Right lobe of liver (tissue), 6 donors: ENCODE results near the gene CHD9NB. TPM values are rescaled to one million over a fixed set of nuclear protein-coding genes. Genes with fewer than 3 reads are reported as not detected.
A peak's percentile ranks its signal among the peaks of the same experiment; 100 is the strongest.

Experiments used
- ATAC-seq, 4 donors: fragments of 200-7000 bp; cut with Tn5 transposase; one replicate each; pipeline ENCODE4 v1.9.1; 2020; ENCODE audit warnings: mild to moderate bottlenecking in 4 of 4, moderate library complexity in 4 of 4
- DNase-seq, 3 donors: peaks; one replicate each; pipeline ENCODE4 v3.0.0-alpha.2; 2020
- H3K27ac ChIP-seq, 3 donors: fragments of 200-600 bp; one replicate each; pipeline ENCODE4 v1.8.0; 2022
- H3K27me3 ChIP-seq, 2 donors: fragments of 200-600 bp; one replicate each; pipeline ENCODE4 v1.8.0; 2022
- H3K36me3 ChIP-seq, 4 donors: fragments of 200-600 bp; sonication (generic) in 1 of 4; one replicate each; pipeline versions ENCODE4 v1.5.1 to v1.8.0; 2017 to 2022; ENCODE audit warnings: control low read depth in 1 of 4
- H3K4me1 ChIP-seq, 4 donors: fragments of 200-600 bp; sonication (generic) in 1 of 4; one replicate each; pipeline versions ENCODE4 v1.5.1 to v1.8.0; 2017 to 2022; ENCODE audit warnings: control low read depth in 1 of 4
- H3K4me3 ChIP-seq, 3 donors: fragments of 200-600 bp; one replicate each; pipeline ENCODE4 v1.8.0; 2022
- H3K9me3 ChIP-seq, 4 donors: fragments of 200-600 bp; sonication (generic) in 1 of 4; one replicate each; pipeline versions ENCODE4 v1.5.1 to v1.8.0; 2017 to 2022; ENCODE audit warnings: control low read depth in 1 of 4
- POLR2A ChIP-seq: fragments of 450-650 bp; IDR thresholded peaks from one replicate; pipeline ENCODE4 v1.6.1; 2017; ENCODE audit warnings: antibody characterized with exemption, mild to moderate bottlenecking
- WGBS: methylation state at CpG from one replicate; pipeline ENCODE4 v1.1.6; 2018; ENCODE audit warnings: low coverage, low lambda C conversion rate; ENCODE audit not compliant: insufficient coverage; ENCODE audit errors: missing lambda C conversion rate; 5-methylcytosine and 5-hydroxymethylcytosine counted together
- intact Hi-C, 2 donors: fragments of 100-400 bp; cut with DNase I; formaldehyde crosslinking; loops; one replicate each; pipeline versions ENCODE4 v1.11.2 to v1.14.1; 2022
- total RNA-seq, 6 experiments: library from RNA; depleted of rRNA in 2 of 6; stranded (reverse); fragments of >200 nt in 2 of 6; fragmentation: NEBNext Ultra II Directional in 3 of 6; extraction: Animal tissue kit (Norgen Biotek cat#: 25700) in 3 of 6; gene quantifications; one replicate each; pipeline versions ENCODE4 v1.1.0 to v1.2.4, GENCODE V29; 2016 to 2023
- TF ChIP-seq, protein P1 (sequence below), 4 donors: fragments of 200-600 bp in 3 of 4; fragments of 450-650 bp in 1 of 4; IDR thresholded peaks; one replicate each; pipeline versions ENCODE4 v1.5.1 to v1.8.0; 2016 to 2022; ENCODE audit warnings: antibody characterized with exemption in 4 of 4, mild to moderate bottlenecking in 2 of 4
- donor health status: DM: no; HTN: yes; CAD: no.
- donor health status: DM: no; HTN: no; CAD: no.
- donor health status: DM: no; HTN: no; CAD: no.
- donor health status: DM: no; HTN: yes; CAD: no.
- donor health status: DM: no; HTN: yes; CAD: no.

The CHD9NB gene
- total RNA-seq, 6 experiments from 2014 or later: 0.25 to 0.59 (median 0.39) TPM; not detected in 2

GRCh38 chr16:53098526-53099317 lies 46.0 kb upstream of the CHD9NB start:
- no peak for TF ChIP-seq POLR2A
- TF ChIP-seq, protein P1, sequence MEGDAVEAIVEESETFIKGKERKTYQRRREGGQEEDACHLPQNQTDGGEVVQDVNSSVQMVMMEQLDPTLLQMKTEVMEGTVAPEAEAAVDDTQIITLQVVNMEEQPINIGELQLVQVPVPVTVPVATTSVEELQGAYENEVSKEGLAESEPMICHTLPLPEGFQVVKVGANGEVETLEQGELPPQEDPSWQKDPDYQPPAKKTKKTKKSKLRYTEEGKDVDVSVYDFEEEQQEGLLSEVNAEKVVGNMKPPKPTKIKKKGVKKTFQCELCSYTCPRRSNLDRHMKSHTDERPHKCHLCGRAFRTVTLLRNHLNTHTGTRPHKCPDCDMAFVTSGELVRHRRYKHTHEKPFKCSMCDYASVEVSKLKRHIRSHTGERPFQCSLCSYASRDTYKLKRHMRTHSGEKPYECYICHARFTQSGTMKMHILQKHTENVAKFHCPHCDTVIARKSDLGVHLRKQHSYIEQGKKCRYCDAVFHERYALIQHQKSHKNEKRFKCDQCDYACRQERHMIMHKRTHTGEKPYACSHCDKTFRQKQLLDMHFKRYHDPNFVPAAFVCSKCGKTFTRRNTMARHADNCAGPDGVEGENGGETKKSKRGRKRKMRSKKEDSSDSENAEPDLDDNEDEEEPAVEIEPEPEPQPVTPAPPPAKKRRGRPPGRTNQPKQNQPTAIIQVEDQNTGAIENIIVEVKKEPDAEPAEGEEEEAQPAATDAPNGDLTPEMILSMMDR (IDR thresholded peaks at IDR 0.05): no peak
- Histone ChIP-seq H3K4me1 (peaks cover 0 to 35% (median 17%) of the 10 kb centered on the region in 4 donors), H3K27me3 (no peaks in the 10 kb centered on the region), H3K27ac (peak overlapping the region; percentile 77 to 93 (median 83)), H3K4me3 (peak overlapping the region in 1 of 3 donors; percentile 51), H3K9me3 (no peaks in the 10 kb centered on the region), H3K36me3 (no peaks in the 10 kb centered on the region)
- WGBS: 39% methylated on average over 15 of the region's 16 CpGs
- ATAC-seq (peak; percentile 45 to 62 (median 54)), DNase-seq (peak; percentile 65 to 78 (median 72))
- intact Hi-C loops: no loop called here

DNA sequence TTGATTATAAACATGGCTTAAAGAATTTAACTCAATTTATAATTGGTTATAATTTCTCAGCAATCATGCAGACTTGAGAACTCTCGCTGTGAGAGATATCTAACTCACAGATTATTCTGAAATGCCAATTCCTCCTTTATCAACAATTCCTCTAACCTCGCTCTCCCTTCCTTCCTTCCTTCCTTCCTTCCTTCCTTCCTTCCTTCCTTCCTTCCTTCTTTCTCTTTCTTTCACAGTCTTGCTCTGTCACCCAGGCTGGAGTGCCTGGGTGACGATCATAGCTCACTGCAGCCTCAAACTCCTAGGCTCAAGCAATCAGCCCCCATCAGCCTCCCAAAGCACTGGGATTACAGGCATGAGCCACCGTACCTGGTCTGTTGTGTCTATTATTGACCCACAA lies 44.5 kb upstream of the CHD9NB start:
- ATAC-seq: no peak
- WGBS: 54% methylated on average over 4 of the region's 4 CpGs
- H3K4me1 ChIP-seq: peaks cover 0 to 46% (median 20%) of the 10 kb centered on the region in 4 donors
- no peaks in the 10 kb centered on the region for H3K27me3 ChIP-seq
- peak overlapping the region in 1 of 3 donors; percentile 19 for H3K27ac ChIP-seq
- TF ChIP-seq, protein P1 (IDR thresholded peaks at IDR 0.05): no peak
- no peak for TF ChIP-seq POLR2A
- DNase-seq: no peak
- no peaks in the 10 kb centered on the region for H3K36me3 ChIP-seq
- H3K4me3 ChIP-seq: no peak overlapping the region
- intact Hi-C loops: no loop called here
- H3K9me3 ChIP-seq: no peaks in the 10 kb centered on the region

DNA sequence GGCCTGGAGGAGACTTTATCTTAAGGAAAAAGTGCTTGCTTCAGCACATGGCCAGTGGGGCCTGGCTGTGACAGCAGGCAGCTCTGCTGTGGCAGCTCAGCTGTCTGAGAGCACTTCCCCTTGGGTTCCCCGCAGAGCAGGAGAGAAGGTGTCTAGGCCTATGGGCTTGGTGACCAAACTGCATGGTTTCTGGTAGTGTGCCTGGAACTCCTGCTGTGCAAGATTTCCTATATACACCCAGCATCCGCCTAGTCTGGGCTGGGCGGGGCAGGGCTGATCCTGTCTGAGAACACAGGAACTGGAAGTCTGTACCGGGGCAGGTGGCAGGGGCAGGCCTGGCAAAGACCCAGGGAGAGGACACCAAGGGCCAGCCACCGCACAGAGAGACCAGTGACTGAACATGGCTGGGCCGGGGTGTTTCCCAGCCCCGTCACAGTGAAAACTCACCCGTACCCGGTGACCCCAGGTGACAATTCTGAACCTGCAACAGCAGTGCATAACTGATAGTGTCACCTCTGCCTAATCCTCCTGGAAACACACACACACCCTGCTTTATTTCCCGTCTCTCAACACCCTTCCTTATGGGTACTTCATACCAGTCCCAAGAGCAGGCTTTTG lies 41.4 kb upstream of the CHD9NB start:
- no peak overlapping the region for H3K4me3 ChIP-seq
- DNase-seq: peak; percentile 64 to 72 (median 65)
- no peaks in the 10 kb centered on the region for H3K27me3 ChIP-seq
- intact Hi-C loops: no loop called here
- ATAC-seq: peak; percentile 1 to 10 (median 2)
- H3K4me1 ChIP-seq: peaks cover 0 to 57% (median 25%) of the 10 kb centered on the region in 4 donors
- 39% methylated on average over 7 of the region's 10 CpGs for WGBS
- TF ChIP-seq, protein P1 (IDR thresholded peaks at IDR 0.05): no peak
- no peak for TF ChIP-seq POLR2A
- no peaks in the 10 kb centered on the region for H3K9me3 ChIP-seq
- H3K27ac ChIP-seq: peak overlapping the region; percentile 16 to 68 (median 51)
- H3K36me3 ChIP-seq: no peaks in the 10 kb centered on the region

DNA sequence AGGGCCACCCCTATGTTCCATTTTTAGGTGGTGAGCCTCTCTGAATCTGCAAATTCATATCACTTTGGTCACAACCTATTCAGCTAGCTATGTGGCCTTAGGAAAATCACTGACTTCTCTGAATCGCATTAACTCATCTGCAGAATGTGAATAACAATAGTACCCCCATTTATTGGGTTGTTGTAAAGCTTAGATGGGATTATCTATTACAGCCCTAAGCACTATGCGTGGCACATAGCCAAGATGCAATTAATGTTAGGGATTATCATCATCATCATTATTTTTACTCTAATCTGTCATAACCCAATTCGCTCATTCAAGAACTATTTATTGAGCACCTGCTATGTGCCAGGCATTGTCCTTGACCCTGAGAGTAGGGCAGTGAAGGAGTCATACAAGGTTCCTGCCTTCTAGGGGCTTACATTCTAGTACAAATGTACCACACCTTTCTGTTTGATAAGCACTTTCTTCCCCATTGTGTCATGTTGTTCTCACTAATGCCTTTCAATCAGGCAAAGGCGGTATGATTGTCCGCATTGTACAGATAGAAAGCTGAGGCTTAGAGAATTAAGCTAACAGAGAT lies 40.6 kb upstream of the CHD9NB start:
- intact Hi-C loops: no loop called here
- WGBS: 93% methylated on average over 5 of the region's 5 CpGs
- no peaks in the 10 kb centered on the region for H3K36me3 ChIP-seq
- no peaks in the 10 kb centered on the region for H3K27me3 ChIP-seq
- DNase-seq (no peak), ATAC-seq (no peak)
- no peak for TF ChIP-seq POLR2A
- TF ChIP-seq, protein P1 (IDR thresholded peaks at IDR 0.05): no peak
- peak overlapping the region in 1 of 3 donors; percentile 68 for H3K27ac ChIP-seq
- peaks cover 0 to 55% (median 24%) of the 10 kb centered on the region in 4 donors for H3K4me1 ChIP-seq
- H3K9me3 ChIP-seq: no peaks in the 10 kb centered on the region
- no peak overlapping the region for H3K4me3 ChIP-seq
